GM18511 (cell line): ENCODE data around the gene TTLL10.
"Not testable (repeated sequence)": the region's sequence is repeated elsewhere in the genome, so short reads cannot be mapped to it uniquely, and the experiment has no call there.

Experiments used
- ATAC-seq: cut with Tn5 transposase; IDR thresholded peaks from one replicate; pipeline ENCODE4 v1.9.1; 2021; ENCODE audit warnings: mild to moderate bottlenecking, moderate library complexity; ENCODE audit not compliant: unreplicated experiment

TTLL10 gene

GRCh38 chr1:1183833-1184775 is 10.4 kb downstream of the TTLL10 start:
- no peak for ATAC-seq

GRCh38 chr1:1185101-1185765 is 11.6 kb downstream of the TTLL10 start:
- no peak for ATAC-seq

DNA sequence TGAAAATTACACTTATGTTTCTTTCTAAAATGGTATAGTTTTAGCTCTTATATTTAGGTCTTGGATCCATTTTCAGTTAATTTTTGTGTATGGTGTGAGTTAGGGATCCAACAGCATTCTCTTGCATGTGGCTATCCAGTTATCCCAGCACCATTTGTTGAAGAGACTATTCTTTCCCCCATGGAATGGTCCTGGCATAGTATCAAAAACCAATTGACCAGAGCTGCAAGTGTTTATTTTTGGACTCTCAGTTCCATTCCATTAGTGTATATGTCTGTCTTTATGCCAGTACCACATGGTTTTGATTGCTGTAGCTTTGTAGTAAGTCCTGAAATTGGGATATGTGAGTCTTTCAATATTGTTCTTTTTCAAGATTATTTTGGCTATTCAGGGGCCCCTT is 14.3 kb downstream of the TTLL10 start:
- ATAC-seq = no peak

GRCh38 chr1:1189111-1189510 is 15.4 kb downstream of the TTLL10 start:
- no peak for ATAC-seq

DNA sequence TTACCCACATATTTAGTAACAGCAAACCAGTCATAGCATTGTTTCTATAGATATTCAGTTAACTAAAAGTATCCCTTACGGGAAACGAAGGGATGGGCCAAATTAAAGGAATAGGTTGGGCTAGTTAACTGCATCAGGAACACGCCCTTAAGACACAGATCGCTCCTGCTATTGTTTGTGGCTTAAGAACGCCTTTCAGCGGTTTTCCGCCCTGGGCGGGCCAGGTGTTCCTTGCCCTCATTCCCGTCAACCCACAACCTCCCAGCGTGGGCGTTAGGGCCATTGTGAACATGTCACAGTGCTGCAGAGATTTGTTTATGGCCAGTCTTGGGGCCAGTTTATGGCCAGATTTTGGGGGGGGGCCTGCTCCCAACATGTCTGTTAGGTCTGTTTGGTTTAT is 18.1 kb downstream of the TTLL10 start:
- no peak for ATAC-seq

GRCh38 chr1:1194723-1195122 is 21.0 kb downstream of the TTLL10 start:
- no peak for ATAC-seq

- not testable (repeated sequence) for ATAC-seq
These were observed 22.0 kb downstream of the TTLL10 start for GRCh38 chr1:1195726-1196125.

DNA sequence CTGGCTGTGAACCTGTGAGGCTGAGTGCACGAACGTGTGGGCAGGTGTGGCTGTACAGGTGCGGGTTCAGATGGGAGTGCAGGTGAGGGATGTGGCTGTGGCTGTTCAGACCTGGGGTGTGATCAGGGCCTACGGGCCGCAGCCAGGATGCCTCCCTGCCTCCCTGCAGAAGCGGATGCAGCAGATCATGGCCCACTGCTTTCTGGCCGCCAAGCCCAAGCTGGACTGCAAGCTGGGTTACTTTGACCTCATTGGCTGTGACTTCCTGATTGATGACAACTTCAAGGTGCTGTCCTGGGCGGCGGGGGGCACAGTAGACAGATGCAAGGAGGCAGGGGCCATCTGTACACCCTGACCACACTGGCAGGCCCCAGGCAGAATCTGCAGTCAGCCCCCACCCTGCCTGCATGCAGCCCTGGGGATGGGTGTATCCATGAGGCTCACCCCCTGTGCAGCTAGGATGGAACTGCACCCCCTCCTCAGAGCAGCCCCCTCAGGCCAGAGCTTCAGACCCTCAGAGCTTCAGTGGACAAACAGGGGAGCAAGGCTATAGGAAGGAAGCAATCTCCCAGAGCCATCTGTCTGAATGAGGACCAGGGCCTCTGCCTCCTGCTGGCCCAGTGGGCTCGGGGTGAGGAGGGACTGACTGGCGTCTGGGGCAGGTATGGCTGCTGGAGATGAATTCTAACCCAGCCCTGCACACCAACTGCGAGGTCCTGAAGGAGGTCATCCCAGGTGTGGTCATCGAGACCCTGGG is 22.9 kb downstream of the TTLL10 start:
- ATAC-seq = no peak

DNA sequence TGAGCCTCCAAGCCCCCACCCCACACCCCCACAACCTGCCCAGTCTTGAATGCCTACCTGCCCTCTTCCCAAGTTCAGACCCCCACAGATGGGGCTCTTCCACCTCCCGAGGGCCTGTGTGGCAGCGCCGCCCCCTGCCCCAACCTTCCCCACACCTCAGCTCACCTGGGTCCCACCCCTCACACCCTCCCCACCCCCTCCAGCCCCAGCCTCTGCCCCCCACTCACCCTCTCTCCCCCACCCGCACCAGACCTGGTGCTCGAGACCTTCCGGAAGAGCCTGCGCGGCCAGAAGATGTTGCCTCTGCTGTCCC is 23.5 kb downstream of the TTLL10 start:
- ATAC-seq = no peak

- ATAC-seq = no peak
These were observed 24.1 kb downstream of the TTLL10 start for GRCh38 chr1:1197551-1198422.

DNA sequence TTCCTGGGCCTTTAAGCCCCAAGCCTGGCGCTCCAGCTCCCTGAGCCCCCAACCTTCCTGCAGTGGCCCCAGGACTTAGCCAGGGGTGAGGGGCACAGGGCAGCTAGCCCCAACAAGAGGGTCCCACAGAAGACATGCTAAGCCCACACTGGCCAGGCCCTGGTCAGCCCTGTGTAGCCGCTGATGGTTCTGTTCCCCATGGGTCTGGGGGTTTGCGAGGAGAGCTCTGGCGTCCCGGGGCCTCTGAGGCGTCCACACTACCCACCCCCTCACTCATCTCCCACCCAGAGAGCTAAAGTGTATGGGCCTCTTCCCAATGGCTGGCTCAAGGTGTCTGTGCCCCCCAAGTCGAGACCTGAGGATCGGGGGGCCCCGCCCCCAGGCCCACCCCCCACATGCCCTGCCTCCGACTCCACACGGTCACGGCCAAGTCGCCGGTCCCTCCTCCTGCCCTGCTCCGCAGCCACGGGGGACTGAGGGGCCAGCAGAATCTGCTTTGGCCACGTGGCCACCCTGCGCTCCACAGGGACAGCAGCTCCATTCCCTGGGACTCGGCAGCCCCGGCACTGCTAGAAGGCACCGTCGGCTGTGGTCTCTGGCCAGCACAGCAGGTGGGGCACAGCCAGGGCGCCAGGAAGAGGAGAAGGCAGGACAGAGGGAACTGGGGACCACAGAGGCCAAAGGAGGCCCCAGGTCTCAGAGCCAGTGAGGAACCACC is 24.9 kb downstream of the TTLL10 start:
- ATAC-seq = no peak

DNA sequence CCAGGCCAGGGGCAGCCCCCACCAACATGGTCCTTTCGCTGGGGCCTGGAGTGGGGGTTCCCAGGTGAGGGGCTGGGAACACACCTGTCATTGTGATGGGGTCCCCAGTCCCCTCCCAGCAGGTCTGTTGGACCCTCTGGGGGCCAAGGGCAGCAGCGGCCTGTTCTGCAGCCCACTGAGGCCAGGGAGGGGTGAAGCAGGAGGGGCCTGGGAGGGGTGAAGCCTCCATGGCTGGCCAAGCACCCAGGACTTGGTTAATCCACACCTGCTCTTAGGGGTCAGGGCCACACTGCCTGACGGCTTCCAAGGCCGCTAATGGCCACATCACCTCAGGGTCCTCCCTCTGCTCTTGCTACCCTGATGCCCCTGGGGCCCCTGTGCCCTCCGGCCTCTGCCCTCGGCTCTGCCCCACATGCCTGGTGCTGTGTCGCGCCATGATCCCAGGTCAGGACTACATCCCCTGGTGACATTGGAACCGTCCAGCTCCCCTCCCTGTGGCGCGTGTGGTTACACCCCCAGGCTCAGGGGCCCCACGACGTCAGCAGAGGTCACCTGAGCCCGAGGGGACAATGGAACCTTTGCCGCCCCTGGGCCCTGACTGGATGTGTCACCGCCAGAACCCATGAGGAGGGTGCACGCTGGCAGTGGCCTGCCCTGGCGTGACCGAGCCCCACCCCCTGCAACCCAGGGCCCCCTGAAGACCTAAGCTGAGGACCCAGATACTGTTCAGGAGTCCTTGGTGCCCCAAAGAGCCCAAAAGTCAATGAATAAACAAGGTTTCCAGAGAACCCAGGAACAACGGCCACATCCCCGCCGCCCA is 25.7 kb downstream of the TTLL10 start:
- no peak for ATAC-seq

DNA sequence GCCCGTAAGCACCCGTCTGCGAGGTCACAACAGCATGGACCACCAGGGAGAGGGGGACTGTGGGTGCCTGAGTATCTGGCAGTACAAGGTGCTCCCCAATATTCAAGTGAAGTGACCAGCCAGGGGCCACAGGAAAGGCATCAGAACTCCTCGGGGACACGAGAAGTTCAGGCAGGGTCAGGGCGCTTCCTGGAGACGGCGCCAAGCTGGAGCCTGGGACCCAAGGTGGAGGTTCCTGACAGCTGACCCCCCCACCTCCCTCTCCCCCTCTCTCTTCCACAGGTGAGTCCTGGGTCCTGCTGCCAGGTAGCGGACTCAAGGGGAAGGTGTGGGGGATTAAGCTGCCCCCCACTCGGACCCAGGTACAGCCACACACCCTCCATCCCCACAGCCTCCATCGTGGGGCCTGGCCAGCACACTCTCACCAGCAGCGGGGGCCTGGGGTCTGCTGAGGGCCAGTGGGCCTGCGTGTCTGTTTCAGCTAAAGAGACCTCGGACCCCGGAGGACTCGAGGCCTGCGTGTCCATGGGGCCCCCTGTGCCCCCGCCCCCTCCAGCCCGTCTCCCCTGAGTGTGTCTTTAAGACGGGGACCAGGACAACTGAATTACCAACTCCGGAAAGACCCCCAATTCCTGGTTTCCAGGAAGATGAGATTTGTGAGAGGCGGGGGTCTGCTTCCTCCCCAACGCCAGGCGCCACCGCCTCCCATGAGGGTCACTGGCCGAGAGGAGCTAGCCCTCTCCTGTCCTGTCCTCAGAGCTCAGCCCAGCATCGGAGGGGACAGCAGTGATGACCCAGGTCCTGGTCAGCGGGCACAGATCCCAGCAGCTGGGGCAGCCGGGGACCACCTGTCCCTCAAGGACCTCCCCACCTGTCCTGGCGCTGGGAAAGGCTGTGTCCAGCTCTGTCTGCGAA is 26.5 kb downstream of the TTLL10 start:
- ATAC-seq = no peak

- peak; percentile 65 for ATAC-seq
These were observed 27.5 kb downstream of the TTLL10 start for GRCh38 chr1:1200876-1201810.

DNA sequence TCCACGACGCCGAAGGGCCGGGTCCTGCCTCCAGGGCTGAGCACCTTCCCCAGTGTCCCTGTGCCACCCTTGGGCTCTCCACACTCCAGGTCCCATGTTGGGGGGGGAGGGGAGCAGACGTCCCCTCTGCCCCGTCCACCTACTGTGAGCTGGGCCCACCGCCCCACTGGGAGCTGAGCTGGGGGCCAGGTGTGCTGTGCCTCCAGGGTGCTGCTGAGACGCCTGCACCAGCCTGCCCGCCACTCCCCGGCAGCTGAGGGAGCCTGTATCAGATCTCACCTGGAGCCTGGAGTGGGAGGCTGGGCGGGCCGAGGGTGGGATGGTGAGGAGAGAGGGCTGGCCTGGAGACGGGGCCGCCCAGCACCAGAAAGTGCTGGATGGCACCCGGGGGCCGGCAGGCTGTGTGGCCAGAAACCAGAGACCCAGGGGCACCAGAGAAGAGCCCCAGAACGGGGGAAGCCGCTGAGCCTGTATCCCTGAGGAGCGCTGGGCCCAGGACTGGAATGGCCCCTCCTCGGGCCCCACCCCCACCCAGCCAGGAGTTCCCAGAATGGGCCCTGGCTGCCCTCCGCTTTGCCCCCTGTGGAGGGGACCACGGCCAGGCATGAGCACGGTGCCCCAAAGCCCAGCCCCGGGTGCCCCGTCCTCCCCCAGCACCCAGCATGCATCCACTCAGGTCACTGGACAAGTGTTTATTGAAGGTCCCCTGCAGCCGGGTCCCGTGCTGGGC is 29.3 kb downstream of the TTLL10 start:
- ATAC-seq = no peak
